Stimulated activated CD8-positive, alpha-beta memory T cell treated with anti-CD3 and anti-CD28 coated beads, Interleukin-15, amount 100 ng/mL, for 48 hours (primary cell): ENCODE measurements around the gene SEBOX.
A peak's percentile ranks its signal among the peaks of the same experiment; 100 is the strongest.

Experiments used
- DNase-seq, 2 donors: peaks; one replicate each; pipeline ENCODE4 v3.0.0-alpha.2; 2020; ENCODE audit warnings: low read depth in 2 of 2

Gene SEBOX, protein sequence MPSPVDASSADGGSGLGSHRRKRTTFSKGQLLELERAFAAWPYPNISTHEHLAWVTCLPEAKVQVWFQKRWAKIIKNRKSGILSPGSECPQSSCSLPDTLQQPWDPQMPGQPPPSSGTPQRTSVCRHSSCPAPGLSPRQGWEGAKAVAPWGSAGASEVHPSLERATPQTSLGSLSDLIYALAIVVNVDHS

DNA sequence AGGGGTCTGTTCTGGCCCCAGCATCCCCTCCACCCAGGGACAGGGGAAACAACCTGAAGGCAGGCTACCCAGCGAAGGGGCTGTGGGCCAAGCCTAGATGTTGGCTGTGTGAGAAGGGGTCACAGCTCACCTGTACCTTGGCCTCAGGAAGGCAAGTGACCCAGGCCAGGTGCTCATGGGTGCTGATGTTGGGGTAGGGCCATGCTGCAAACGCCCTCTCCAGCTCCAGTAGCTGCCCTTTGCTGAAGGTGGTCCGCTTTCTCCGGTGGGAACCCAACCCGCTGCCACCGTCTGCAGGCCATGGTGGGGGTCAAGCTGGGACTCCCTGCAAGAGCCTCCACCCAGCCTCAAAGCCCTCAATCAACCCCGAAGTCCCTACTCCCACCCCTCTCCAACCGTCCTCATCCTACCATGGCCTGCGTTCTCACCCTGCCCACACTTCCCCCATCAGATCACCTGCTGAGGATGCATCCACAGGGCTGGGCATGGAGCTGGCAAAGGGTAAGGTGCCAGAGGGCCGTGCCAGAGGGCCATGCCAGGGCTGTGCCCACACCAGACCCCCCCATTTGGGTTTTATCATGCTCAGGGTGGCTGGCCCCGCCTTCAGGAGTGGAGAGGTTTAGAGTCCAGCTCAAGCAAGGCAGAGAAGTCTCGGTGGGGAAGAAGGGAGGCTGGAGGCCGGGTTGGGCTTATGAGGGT, at the start of gene SEBOX:
Gene SEBOX (minus strand): TSS at position 535 of the 699 bp plus-strand sequence. CDS start 48 bp downstream, at position 487.
- no peak for DNase-seq

DNA sequence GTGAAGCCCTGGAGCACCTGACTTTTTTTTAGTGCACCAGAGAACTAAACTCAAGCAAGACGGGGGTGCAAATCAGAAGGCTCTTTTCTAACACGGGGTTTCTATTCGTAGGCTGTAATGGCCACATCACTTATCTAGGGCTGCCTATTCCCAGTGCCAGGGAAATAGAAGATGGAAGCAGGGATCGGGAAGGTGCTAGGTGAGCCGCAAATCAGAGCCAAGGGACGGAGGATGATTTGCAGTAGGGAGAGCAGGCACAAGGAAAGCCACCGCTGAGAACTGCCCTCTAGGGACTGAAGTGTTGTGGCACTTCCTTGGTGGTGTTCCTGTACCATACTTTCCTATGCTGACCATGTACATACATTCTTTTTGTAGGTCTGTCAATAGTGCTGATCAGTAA, 48.8 kb upstream of the SEBOX start:
- DNase-seq, result no peak

DNA sequence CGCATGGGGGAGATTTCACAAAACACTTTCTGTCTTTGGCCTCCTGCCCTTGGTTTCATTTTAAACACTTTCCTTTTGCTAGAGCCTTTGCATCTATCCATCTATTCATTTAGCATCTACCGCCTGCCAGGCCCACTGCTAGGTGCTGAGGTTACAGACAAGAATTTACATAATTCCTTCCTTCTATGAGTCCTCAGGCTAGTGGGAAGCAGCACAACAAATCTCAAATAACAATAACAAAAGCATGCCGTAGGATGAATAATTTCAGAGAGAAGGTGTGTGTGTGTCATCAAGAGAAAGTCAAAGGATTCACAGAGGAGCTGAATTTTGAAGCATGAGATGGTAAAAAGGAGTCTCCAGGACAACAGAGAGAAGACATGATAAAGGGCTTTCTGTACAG, 47.1 kb upstream of the SEBOX start:
- DNase-seq, result no peak

DNA sequence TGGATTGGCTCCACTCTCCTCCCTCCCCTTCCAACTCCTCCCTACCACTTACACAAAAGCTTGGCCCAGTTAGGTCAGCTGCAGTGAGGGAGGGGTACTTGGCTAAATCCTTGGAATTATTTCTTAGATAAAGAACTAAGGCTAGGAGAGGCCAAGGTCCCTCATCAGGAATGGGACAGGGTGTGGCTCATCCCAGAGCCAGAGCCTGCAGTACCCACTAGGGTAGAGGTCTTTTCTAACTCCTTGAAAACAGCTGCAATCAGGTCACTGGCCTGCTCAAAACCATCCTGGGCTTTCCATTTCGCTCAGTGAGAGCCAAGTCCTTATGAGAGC, 42.9 kb upstream of the SEBOX start:
- DNase-seq, result no peak

- no peak for DNase-seq
Observed at GRCh38 chr17:28407130-28407973, 42.4 kb upstream of the SEBOX start.

- no peak for DNase-seq
Observed at GRCh38 chr17:28406473-28406814, 41.4 kb upstream of the SEBOX start.

- DNase-seq, result peak; percentile 55 to 58
Observed at GRCh38 chr17:28405632-28406472, 40.9 kb upstream of the SEBOX start, which contains the start of gene SLC46A1. TSS of gene SLC46A1 (minus strand) at chr17:28406212. CDS start at chr17:28406114, 98 bp downstream.

- DNase-seq, result no peak
Observed at GRCh38 chr17:28404812-28405570, 40.0 kb upstream of the SEBOX start.

DNA sequence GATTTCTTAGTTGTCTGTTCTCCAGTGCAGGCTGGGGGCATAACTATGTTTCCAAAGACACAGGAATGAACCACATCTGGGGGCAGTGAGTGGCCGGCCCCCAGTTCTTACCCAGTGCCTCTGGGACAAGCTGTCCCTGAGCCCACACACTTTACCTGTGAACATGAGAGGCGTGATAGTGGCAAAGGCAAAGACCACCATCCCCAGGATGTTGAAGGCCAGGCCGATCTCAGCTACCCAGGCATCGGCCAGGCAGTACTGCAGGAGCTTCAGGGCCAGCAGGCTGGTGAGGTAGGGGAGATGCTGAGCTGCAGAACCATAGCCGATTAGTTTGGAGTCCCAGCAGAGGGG, 39.4 kb upstream of the SEBOX start:
- DNase-seq, result no peak

GRCh38 chr17:28404007-28404406, 39.0 kb upstream of the SEBOX start:
- no peak for DNase-seq

DNA sequence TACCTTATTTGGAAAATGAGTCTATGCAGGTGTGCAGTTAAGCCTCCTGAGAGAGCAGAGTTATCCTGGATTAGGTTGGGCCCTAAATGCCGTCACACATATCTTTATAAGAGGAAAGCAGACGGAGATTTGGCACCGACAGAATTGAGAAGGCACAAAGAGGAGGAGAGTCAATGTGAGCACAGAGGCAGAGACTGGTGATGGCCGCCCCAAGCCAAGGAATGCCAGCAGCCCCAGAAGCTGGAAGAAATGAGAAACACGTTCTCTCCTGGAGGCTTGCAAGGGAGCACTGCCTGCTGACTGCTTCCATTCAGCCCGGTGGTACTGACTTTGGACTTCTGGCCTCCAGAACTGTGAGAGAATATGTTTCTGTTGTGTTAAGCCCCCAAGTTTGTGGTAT, 37.8 kb upstream of the SEBOX start:
- DNase-seq, result no peak

GRCh38 chr17:28402224-28402630, 37.2 kb upstream of the SEBOX start:
- no peak for DNase-seq

DNA sequence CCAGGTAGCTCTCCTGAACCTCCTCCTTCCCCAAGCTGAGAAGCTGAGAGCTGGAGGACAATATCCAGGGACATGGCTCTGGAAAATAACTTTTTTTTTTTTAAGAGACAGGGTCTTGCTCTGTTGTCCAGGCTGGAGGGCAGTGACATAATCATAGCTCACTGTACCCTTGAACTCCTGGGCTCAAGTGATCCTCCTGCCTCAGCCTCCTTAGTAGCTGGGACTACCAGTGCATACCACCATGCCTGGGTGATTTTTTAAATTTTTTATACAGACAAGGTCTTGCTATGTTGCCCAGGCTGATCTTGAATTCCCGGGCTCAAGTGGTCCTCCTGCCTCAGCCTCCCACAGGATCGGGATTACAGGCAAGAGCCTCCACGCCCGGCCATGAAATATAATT, 34.8 kb upstream of the SEBOX start:
- DNase-seq, result no peak

- no peak for DNase-seq
Observed at GRCh38 chr17:28398280-28398981, 33.4 kb upstream of the SEBOX start.

DNA sequence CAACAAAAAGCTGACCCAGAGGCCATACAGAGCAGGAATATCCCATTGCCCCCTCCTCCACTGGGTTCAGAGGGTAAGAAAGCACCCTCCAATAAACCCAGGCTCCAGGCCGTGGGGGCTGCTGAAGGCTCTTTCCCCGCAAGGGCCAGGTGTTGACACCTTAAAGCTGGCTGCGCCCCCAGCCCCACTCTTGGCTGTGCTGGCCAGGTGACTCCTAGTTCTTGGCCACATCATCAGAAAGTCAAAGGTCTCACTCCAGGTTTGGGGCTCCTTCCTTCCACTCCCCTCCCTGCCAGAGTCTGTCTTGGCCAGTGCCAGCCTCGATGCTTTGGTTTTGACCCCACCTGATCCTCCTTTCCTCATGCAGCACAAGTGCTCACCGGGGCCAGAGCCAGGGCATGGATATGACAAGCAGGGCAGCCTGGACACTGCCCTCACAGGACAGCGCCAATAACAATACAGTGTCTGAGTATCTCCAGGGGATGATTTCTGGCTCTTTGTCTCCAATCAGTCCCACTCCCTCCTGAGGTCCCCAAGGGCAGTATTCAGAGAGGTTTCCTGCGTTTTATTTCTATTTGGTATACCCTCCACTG, 32.8 kb upstream of the SEBOX start:
- no peak for DNase-seq

- no peak for DNase-seq
Observed at GRCh38 chr17:28397275-28397674, 32.3 kb upstream of the SEBOX start.

DNA sequence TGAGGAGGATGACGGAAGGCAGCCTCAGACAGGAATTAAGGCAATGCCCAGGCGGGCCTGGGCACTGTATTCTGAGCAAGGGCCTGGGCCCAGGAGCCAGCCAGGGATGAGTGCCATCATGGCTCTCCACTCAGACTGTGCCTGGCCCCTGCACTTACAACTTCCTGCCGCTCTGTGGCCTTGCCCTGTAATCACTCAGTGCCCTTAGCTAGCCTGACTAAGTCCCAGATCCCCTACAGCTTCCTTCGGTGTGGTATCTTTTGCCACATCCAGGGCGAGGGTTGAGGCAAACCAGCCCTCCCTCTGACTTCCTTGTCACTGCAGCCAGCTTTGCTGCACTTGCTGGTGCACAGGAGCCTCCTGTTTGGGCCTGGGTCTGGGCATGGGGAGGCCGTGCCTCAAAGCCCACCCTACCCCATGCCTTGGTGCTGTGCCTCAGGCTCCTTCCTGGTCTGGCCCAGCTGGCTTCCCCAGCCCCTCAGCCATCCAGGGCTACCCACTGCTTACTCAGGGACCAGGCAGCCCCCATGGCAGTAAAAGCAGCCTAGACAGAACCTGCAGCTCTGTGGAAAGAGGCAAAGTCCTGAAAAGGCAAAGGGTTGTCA, 31.7 kb upstream of the SEBOX start:
- no peak for DNase-seq

DNA sequence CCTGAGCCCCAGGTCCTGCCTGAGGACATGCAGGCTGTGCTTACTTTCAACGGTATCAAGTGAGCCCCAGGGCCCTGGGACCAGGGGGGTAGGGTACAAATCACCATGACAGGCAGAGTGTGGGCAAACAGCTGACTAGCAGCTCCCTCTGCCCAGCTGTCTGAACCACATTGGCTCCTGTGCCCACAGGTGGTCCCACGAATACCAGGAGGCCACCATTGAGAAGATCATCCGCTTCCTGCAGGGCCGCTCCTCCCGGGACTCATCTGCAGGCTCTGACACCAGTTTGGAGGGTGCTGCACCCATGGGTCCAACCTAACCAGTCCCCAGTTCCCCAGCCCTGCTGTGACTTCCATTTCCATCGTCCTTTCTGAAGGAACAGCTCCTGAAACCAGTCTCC, 31.0 kb upstream of the SEBOX start:
- no peak for DNase-seq

DNA sequence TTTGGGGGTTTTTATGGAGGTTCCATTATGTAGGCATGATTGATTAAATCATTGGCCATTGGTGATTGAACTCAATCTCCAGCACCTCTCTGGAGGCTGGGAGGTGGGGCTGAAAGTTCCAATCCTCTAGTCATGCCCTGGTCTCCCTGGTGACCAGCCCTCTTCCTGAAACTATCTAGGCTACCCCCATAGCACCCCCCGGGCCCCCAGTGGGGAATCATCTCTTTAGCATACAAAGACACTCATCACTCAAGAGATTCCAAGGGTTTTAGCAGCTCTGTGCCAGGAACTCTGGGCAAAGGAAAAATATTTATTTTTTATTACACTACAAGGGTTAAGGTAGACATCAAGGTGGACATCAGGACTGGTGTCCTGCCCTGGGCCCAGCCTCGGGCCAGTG, 30.4 kb upstream of the SEBOX start:
- no peak for DNase-seq
